AG08395 (cell line): ENCODE results near the gene IL16.

Experiments used
- DNase-seq: peaks from one replicate; pipeline ENCODE4 v3.0.0; 2012; ENCODE audit warnings: mixed read lengths, low spot score

IL16 gene

GRCh38 chr15:81174792-81175327 is 21.8 kb upstream of the IL16 start:
- DNase-seq, result no peak

- no peak for DNase-seq
These were observed 21.2 kb upstream of the IL16 start for GRCh38 chr15:81175496-81175895.

- peak; percentile 21 for DNase-seq
These were observed 20.3 kb upstream of the IL16 start for GRCh38 chr15:81176291-81176893.

GRCh38 chr15:81178365-81178764 is 18.3 kb upstream of the IL16 start:
- no peak for DNase-seq

GRCh38 chr15:81181220-81181619 is 15.5 kb upstream of the IL16 start:
- no peak for DNase-seq

- no peak for DNase-seq
These were observed 14.5 kb upstream of the IL16 start for GRCh38 chr15:81182031-81182755.

GRCh38 chr15:81182756-81183438 is 13.8 kb upstream of the IL16 start:
- DNase-seq, result peak; percentile 26

GRCh38 chr15:81183439-81183775 is 13.3 kb upstream of the IL16 start:
- DNase-seq, result no peak

GRCh38 chr15:81184188-81184587 is 12.5 kb upstream of the IL16 start:
- DNase-seq, result peak; percentile 83

- DNase-seq, result no peak
These were observed 10.9 kb upstream of the IL16 start for GRCh38 chr15:81185631-81186295.

GRCh38 chr15:81188354-81188753 is 8.3 kb upstream of the IL16 start:
- no peak for DNase-seq

- peak; percentile 87 for DNase-seq
These were observed 6.9 kb upstream of the IL16 start for GRCh38 chr15:81189583-81190283.

GRCh38 chr15:81190922-81191507 is 5.7 kb upstream of the IL16 start:
- DNase-seq, result no peak

GRCh38 chr15:81191701-81192100 is 5.0 kb upstream of the IL16 start:
- no peak for DNase-seq

GRCh38 chr15:81194723-81195122 is 2.0 kb upstream of the IL16 start:
- DNase-seq, result no peak

- no peak for DNase-seq
These were observed 1.3 kb upstream of the IL16 start for GRCh38 chr15:81195339-81195864.

- no peak for DNase-seq
These were observed 564 bp downstream of the IL16 start for GRCh38 chr15:81197255-81197630.

GRCh38 chr15:81197688-81198281 is 1.1 kb downstream of the IL16 start:
- DNase-seq, result no peak

GRCh38 chr15:81199031-81199779 is 2.5 kb downstream of the IL16 start:
- DNase-seq, result no peak

- DNase-seq, result no peak
These were observed 9.3 kb downstream of the IL16 start for GRCh38 chr15:81206018-81206417.
